DND-41 (cell line): ENCODE results near the gene KDM6A.

Experiments used
- CTCF ChIP-seq: IDR thresholded peaks from 2 replicates; pipeline ENCODE4 v1.5.1; 2012; ENCODE audit warnings: borderline replicate concordance, low read length, moderate library complexity, mild to moderate bottlenecking; ENCODE audit not compliant: poor library complexity, severe bottlenecking; ENCODE audit errors: extremely low read depth
- EZH2 ChIP-seq: IDR thresholded peaks from 3 replicates; pipeline ENCODE4 v1.6.1; 2012; ENCODE audit warnings: borderline replicate concordance, low read depth, mild to moderate bottlenecking, moderate library complexity, low read length, inconsistent platforms; ENCODE audit not compliant: severe bottlenecking

- TF ChIP-seq CTCF (no peak), EZH2 (no peak)
Measured at GRCh38 chrX:44829832-44830231, 43.2 kb upstream of the KDM6A start.
